ENCODE measurements around the gene RHPN2. TPM values are rescaled to one million over a fixed set of nuclear protein-coding genes. Genes with fewer than 3 reads are reported as not detected.

The RHPN2 gene
- total RNA-seq (not detected), total RNA-seq (0.30 to 0.35 reads per million in 2 donors)

DNA sequence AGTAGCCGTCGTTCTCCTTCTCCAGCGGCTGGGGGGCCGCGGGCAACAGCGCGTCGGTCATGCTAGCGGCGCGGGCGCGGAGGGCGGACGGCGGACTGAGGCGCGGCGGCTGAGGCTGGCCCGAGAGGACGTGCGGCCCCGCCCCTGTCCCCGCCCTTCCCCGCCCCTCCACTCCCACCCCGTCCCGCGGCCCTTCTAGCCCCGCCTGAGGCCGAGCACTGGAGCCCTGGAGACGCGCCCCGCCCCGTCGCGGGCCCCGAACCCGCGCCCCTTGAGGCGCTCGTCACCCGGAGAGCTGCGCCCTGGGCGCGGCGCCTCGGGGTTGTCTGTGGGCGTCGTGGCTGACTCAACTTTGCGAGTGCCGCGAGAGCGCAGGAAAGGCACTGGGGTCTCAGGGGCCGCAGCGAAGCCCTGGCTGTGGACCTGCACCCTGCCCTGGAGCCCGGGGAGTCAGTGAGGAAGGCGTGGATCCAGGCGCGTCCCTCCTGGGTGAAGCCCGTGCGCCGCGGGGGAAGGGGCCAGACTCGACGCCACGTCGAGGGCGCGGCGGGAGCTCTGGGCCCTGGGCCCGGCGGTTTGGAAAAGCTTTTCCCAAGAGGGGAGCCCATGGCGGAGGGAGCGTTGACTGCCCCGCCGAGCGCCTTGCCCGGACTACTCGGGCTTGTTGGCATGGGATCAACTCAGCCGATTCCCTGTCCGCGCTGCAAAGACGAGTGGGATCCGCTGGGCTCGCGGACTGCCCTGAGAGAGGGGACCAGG, at the start of gene RHPN2:
RHPN2 (minus strand) TSS at position 97 of the 759 bp plus-strand sequence; CDS start at position 61, 36 bp downstream.
- no peaks in the 10 kb centered on the region for H3K36me3 Mint-ChIP-seq (ENCODE audit: low read depth)
- peaks cover 15% of the 10 kb centered on the region for H3K27me3 Mint-ChIP-seq
- peak in 2 of 3 donors; percentile 19 to 28 for DNase-seq
- no peaks in the 10 kb centered on the region for H3K9me3 ChIP-seq (ENCODE audit: control insufficient read depth, low read length, poor library complexity, severe bottlenecking)
- H3K4me1 Mint-ChIP-seq: peaks cover 5% of the 10 kb centered on the region
- H3K27ac Mint-ChIP-seq: no peak within 1 kb of the TSS
- ATAC-seq: peak; percentile 74
- H3K4me3 Mint-ChIP-seq: peak within 1 kb of the TSS; percentile 77

GRCh38 chr19:33114312-33114711, 49.6 kb upstream of the RHPN2 start:
- no peaks in the 10 kb centered on the region for H3K4me1 Mint-ChIP-seq
- H3K27me3 Mint-ChIP-seq: no peaks in the 10 kb centered on the region
- DNase-seq: no peak
- H3K27ac Mint-ChIP-seq: no peak overlapping the region
- no peaks in the 10 kb centered on the region for H3K9me3 ChIP-seq (ENCODE audit: control insufficient read depth, low read length, poor library complexity, severe bottlenecking)
- ATAC-seq: no peak
- H3K4me3 Mint-ChIP-seq: no peak overlapping the region
- peaks cover 10% of the 10 kb centered on the region for H3K36me3 Mint-ChIP-seq (ENCODE audit: low read depth)

DNA sequence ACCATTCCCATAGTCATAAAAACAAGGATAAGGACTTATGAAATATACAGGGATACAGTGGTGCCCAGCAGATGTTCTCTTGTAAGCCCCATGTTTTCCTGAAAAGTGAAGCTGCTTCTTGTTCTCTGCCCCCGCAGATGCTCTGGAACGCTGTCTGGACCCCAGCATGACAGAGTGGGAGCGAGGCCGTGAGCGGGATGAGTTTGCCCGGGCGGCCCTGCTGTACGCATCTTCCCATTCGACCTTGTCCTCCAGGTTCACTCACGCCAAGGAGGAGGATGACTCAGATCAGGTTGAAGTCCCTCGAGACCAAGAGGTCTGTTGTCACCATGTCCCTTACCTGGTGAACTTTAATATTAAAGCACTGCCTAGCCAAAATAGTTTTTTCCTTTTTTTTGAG, 46.9 kb upstream of the RHPN2 start:
- DNase-seq (no peak), ATAC-seq (no peak)
- H3K4me1 Mint-ChIP-seq: peaks cover 2% of the 10 kb centered on the region
- no peaks in the 10 kb centered on the region for H3K9me3 ChIP-seq (ENCODE audit: control insufficient read depth, low read length, poor library complexity, severe bottlenecking)
- no peaks in the 10 kb centered on the region for H3K27me3 Mint-ChIP-seq
- no peak overlapping the region for H3K4me3 Mint-ChIP-seq
- no peak overlapping the region for H3K27ac Mint-ChIP-seq
- H3K36me3 Mint-ChIP-seq (ENCODE audit: low read depth): peaks cover 12% of the 10 kb centered on the region

GRCh38 chr19:33110137-33110910, 45.6 kb upstream of the RHPN2 start:
- Mint-ChIP-seq H3K27me3 (no peaks in the 10 kb centered on the region), H3K36me3 (ENCODE audit: low read depth) (peaks cover 10% of the 10 kb centered on the region), H3K4me3 (no peak overlapping the region), H3K4me1 (peaks cover 2% of the 10 kb centered on the region), H3K27ac (no peak overlapping the region)
- H3K9me3 ChIP-seq (ENCODE audit: control insufficient read depth, low read length, poor library complexity, severe bottlenecking): no peaks in the 10 kb centered on the region
- DNase-seq: no peak
- ATAC-seq: no peak

GRCh38 chr19:33108161-33108560, 43.5 kb upstream of the RHPN2 start:
- DNase-seq (no peak), ATAC-seq (no peak)
- Mint-ChIP-seq H3K4me1 (peaks cover 5% of the 10 kb centered on the region), H3K27me3 (no peaks in the 10 kb centered on the region), H3K4me3 (no peak overlapping the region), H3K27ac (no peak overlapping the region), H3K36me3 (ENCODE audit: low read depth) (peaks cover 10% of the 10 kb centered on the region)
- H3K9me3 ChIP-seq (ENCODE audit: control insufficient read depth, low read length, poor library complexity, severe bottlenecking): no peaks in the 10 kb centered on the region

- ATAC-seq (no peak), DNase-seq (no peak)
- H3K27ac Mint-ChIP-seq: no peak overlapping the region
- no peak overlapping the region for H3K4me3 Mint-ChIP-seq
- H3K27me3 Mint-ChIP-seq: no peaks in the 10 kb centered on the region
- H3K4me1 Mint-ChIP-seq: peaks cover 6% of the 10 kb centered on the region
- H3K9me3 ChIP-seq (ENCODE audit: control insufficient read depth, low read length, poor library complexity, severe bottlenecking): no peaks in the 10 kb centered on the region
- H3K36me3 Mint-ChIP-seq (ENCODE audit: low read depth): peaks cover 6% of the 10 kb centered on the region
These were observed 38.2 kb upstream of the RHPN2 start for GRCh38 chr19:33102893-33103292.

GRCh38 chr19:33100894-33101644, 36.4 kb upstream of the RHPN2 start:
- H3K4me3 Mint-ChIP-seq: no peak overlapping the region
- no peak for DNase-seq
- peaks cover 9% of the 10 kb centered on the region for H3K4me1 Mint-ChIP-seq
- H3K36me3 Mint-ChIP-seq (ENCODE audit: low read depth): peaks cover 10% of the 10 kb centered on the region
- no peaks in the 10 kb centered on the region for H3K27me3 Mint-ChIP-seq
- H3K9me3 ChIP-seq (ENCODE audit: control insufficient read depth, low read length, poor library complexity, severe bottlenecking): no peaks in the 10 kb centered on the region
- no peak overlapping the region for H3K27ac Mint-ChIP-seq
- no peak for ATAC-seq

- no peak overlapping the region for H3K4me3 Mint-ChIP-seq
- DNase-seq: no peak
- H3K9me3 ChIP-seq (ENCODE audit: control insufficient read depth, low read length, poor library complexity, severe bottlenecking): no peaks in the 10 kb centered on the region
- peaks cover 7% of the 10 kb centered on the region for H3K4me1 Mint-ChIP-seq
- ATAC-seq: no peak
- no peaks in the 10 kb centered on the region for H3K27me3 Mint-ChIP-seq
- peaks cover 10% of the 10 kb centered on the region for H3K36me3 Mint-ChIP-seq (ENCODE audit: low read depth)
- peak overlapping the region; percentile 70 for H3K27ac Mint-ChIP-seq
These were observed 33.4 kb upstream of the RHPN2 start for GRCh38 chr19:33098055-33098534.

GRCh38 chr19:33096005-33096404, 31.3 kb upstream of the RHPN2 start:
- no peak for ATAC-seq
- Mint-ChIP-seq H3K4me3 (no peak overlapping the region), H3K36me3 (ENCODE audit: low read depth) (peaks cover 6% of the 10 kb centered on the region), H3K27ac (no peak overlapping the region), H3K27me3 (no peaks in the 10 kb centered on the region), H3K4me1 (peaks cover 6% of the 10 kb centered on the region)
- no peak for DNase-seq
- no peaks in the 10 kb centered on the region for H3K9me3 ChIP-seq (ENCODE audit: control insufficient read depth, low read length, poor library complexity, severe bottlenecking)

DNA sequence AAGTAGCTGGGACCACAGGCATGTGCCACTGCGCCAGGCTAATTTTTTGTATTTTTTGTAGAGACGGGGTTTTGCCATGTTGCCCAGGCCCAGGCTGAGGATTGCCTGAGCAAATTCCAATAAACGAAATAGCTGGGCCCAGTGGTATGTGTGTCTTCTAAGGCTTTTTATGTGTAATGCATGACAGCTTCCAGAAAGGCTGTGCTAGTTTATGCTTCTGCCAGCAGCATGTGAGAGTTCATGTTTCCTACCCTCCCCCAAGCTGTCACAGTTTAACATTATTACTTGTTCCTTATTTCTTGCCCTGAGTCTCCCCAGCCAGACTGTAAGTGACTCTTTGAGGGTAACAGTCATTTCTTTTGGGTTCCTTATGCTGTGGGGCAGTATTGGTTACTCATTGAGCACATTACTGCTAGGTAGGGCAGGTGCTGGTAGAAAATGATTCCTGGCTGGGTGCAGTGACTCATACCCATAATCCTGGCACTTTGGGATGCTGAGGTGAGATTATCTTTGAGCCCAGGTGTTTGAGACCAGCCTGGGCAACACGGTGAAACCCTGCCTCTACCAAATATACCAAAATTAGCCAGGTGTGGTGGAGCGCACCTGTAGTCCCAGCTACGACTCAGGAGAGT, 29.9 kb upstream of the RHPN2 start:
- no peak overlapping the region for H3K4me3 Mint-ChIP-seq
- no peaks in the 10 kb centered on the region for H3K27me3 Mint-ChIP-seq
- no peaks in the 10 kb centered on the region for H3K9me3 ChIP-seq (ENCODE audit: control insufficient read depth, low read length, poor library complexity, severe bottlenecking)
- peaks cover 6% of the 10 kb centered on the region for H3K36me3 Mint-ChIP-seq (ENCODE audit: low read depth)
- H3K4me1 Mint-ChIP-seq: peaks cover 5% of the 10 kb centered on the region
- no peak for DNase-seq
- no peak for ATAC-seq
- no peak overlapping the region for H3K27ac Mint-ChIP-seq

- Mint-ChIP-seq H3K4me3 (no peak overlapping the region), H3K27me3 (no peaks in the 10 kb centered on the region), H3K27ac (no peak overlapping the region), H3K36me3 (ENCODE audit: low read depth) (peaks cover 6% of the 10 kb centered on the region), H3K4me1 (peaks cover 7% of the 10 kb centered on the region)
- no peaks in the 10 kb centered on the region for H3K9me3 ChIP-seq (ENCODE audit: control insufficient read depth, low read length, poor library complexity, severe bottlenecking)
- ATAC-seq (no peak), DNase-seq (no peak)
These were observed 28.9 kb upstream of the RHPN2 start for GRCh38 chr19:33093420-33094210.

GRCh38 chr19:33090179-33090578, 25.5 kb upstream of the RHPN2 start:
- DNase-seq (no peak), ATAC-seq (no peak)
- Mint-ChIP-seq H3K36me3 (ENCODE audit: low read depth) (no peaks in the 10 kb centered on the region), H3K4me3 (no peak overlapping the region), H3K4me1 (peaks cover 7% of the 10 kb centered on the region), H3K27me3 (no peaks in the 10 kb centered on the region), H3K27ac (no peak overlapping the region)
- H3K9me3 ChIP-seq (ENCODE audit: control insufficient read depth, low read length, poor library complexity, severe bottlenecking): no peaks in the 10 kb centered on the region
